Hepatocyte (in vitro differentiated cells): ENCODE measurements around the gene SYT1. TPM values are rescaled to one million over a fixed set of nuclear protein-coding genes. Genes with fewer than 3 reads are reported as not detected.

Experiments used
- DNase-seq: peaks from one replicate; pipeline ENCODE4 v3.0.0-alpha.2; 2016; ENCODE audit warnings: low spot score
- H2AFZ ChIP-seq: fragments of 200-600 bp; sonication (generic); 2 replicates; pipeline ENCODE4 v1.6.0; 2016; ENCODE audit warnings: antibody characterized with exemption, mild to moderate bottlenecking
- H3K27ac ChIP-seq: fragments of 200-600 bp; sonication (generic); 2 replicates; pipeline ENCODE4 v1.5.1; 2016; ENCODE audit warnings: mild to moderate bottlenecking
- H3K27me3 ChIP-seq: fragments of 200-600 bp; sonication (generic); 2 replicates; pipeline ENCODE4 v1.6.1; 2016
- H3K36me3 ChIP-seq: fragments of 200-600 bp; sonication (generic); replicated peaks from 2 replicates; pipeline ENCODE4 v1.5.1; 2016; ENCODE audit warnings: low read depth; ENCODE audit not compliant: insufficient read depth
- H3K4me1 ChIP-seq: fragments of 200-600 bp; sonication (generic); 2 replicates; pipeline ENCODE4 v1.5.1; 2016; ENCODE audit warnings: mild to moderate bottlenecking, moderate library complexity; ENCODE audit not compliant: insufficient read depth
- H3K4me2 ChIP-seq: fragments of 200-600 bp; sonication (generic); 2 replicates; pipeline ENCODE4 v1.6.0; 2016
- H3K4me3 ChIP-seq: fragments of 200-600 bp; sonication (generic); 2 replicates; pipeline ENCODE4 v1.5.1; 2016; ENCODE audit warnings: mild to moderate bottlenecking
- H3K79me2 ChIP-seq: fragments of 200-600 bp; sonication (generic); 2 replicates; pipeline ENCODE4 v1.6.0; 2017; ENCODE audit warnings: mild to moderate bottlenecking
- H3K9me2 ChIP-seq: fragments of 200-600 bp; sonication (generic); replicated peaks from 2 replicates; pipeline ENCODE4 v1.6.0; 2017; ENCODE audit warnings: mild to moderate bottlenecking; ENCODE audit not compliant: insufficient read depth
- H3K9me3 ChIP-seq: fragments of 200-600 bp; sonication (generic); 2 replicates; pipeline ENCODE4 v1.5.1; 2016; ENCODE audit warnings: low read depth, mild to moderate bottlenecking
- H4K20me1 ChIP-seq: fragments of 200-600 bp; sonication (generic); 2 replicates; pipeline ENCODE4 v1.6.0; 2016; ENCODE audit warnings: mild to moderate bottlenecking; ENCODE audit not compliant: insufficient read depth, poor library complexity, severe bottlenecking
- EZH2 ChIP-seq: fragments of 200-600 bp; sonication (generic); IDR thresholded peaks from 2 replicates; pipeline ENCODE4 v1.6.1; 2016; ENCODE audit warnings: antibody characterized with exemption, mild to moderate bottlenecking, borderline replicate concordance
- EZH2phosphoT487 ChIP-seq: fragments of 200-600 bp; sonication (generic); IDR thresholded peaks from one replicate; pipeline ENCODE4 v1.6.1; 2018; ENCODE audit warnings: antibody characterized with exemption, mild to moderate bottlenecking, low read depth, moderate library complexity; ENCODE audit not compliant: unreplicated experiment, severe bottlenecking
- WGBS: methylation state at CpG from one replicate; pipeline ENCODE4 v1.1.6; 2016; ENCODE audit warnings: low lambda C conversion rate; ENCODE audit errors: missing lambda C conversion rate; 5-methylcytosine and 5-hydroxymethylcytosine counted together
- polyA plus RNA-seq: library from polyadenylated mRNA; unstranded; fragments of >200 nt; fragmentation: Nextera tagmentation; extraction: Ambion mirVana; gene quantifications from 2 replicates; pipeline ENCODE4 v1.2.1, GENCODE V29; 2016
- total RNA-seq: library from RNA; depleted of rRNA; stranded (reverse); fragments of >200 nt; gene quantifications from 2 replicates; pipeline ENCODE4 v1.2.3, GENCODE V29; 2014
- TF ChIP-seq, protein P1 (sequence below): fragments of 200-600 bp; sonication (generic); IDR thresholded peaks from 2 replicates; pipeline ENCODE4 v1.5.1; 2016; ENCODE audit warnings: antibody characterized with exemption, mild to moderate bottlenecking; ENCODE audit not compliant: poor library complexity

Gene SYT1
- total and polyA plus RNA-seq, 2 experiments from 2014 or later, result 1.3 to 2.5 TPM

DNA sequence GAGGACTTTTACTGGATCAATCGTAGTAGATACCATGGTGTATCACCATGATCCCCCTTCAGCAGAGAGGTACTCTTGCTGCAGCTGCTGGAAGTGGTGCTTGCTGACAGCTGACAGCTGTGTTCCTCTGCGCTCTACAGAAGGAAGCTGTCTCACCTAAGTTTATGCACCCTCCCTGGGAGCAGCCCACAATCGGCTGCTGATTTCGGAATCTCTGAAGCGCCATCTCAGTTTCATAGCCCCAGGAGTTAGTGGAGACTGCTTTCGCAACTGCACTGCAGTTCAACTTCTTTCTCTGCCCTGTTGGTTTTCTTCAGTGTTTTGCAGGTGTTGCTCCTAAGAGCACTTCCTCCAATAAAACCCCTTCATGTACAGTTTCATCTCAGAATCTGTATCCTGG is 588.3 kb downstream of the SYT1 start:
- Histone ChIP-seq H3K27ac (peak overlapping the region; percentile 62), H3K4me1 (peaks cover 19% of the 10 kb centered on the region), H3K79me2 (no peaks in the 10 kb centered on the region), H3K27me3 (no peaks in the 10 kb centered on the region), H3K9me2 (no peaks in the 10 kb centered on the region), H2AFZ (no peak overlapping the region), H3K4me2 (no peak overlapping the region), H3K9me3 (no peaks in the 10 kb centered on the region), H3K4me3 (no peak overlapping the region), H4K20me1 (no peaks in the 10 kb centered on the region), H3K36me3 (no peaks in the 10 kb centered on the region)
- DNase-seq, result no peak
- TF ChIP-seq, protein P1, sequence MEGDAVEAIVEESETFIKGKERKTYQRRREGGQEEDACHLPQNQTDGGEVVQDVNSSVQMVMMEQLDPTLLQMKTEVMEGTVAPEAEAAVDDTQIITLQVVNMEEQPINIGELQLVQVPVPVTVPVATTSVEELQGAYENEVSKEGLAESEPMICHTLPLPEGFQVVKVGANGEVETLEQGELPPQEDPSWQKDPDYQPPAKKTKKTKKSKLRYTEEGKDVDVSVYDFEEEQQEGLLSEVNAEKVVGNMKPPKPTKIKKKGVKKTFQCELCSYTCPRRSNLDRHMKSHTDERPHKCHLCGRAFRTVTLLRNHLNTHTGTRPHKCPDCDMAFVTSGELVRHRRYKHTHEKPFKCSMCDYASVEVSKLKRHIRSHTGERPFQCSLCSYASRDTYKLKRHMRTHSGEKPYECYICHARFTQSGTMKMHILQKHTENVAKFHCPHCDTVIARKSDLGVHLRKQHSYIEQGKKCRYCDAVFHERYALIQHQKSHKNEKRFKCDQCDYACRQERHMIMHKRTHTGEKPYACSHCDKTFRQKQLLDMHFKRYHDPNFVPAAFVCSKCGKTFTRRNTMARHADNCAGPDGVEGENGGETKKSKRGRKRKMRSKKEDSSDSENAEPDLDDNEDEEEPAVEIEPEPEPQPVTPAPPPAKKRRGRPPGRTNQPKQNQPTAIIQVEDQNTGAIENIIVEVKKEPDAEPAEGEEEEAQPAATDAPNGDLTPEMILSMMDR, result no peak
- no peak for TF ChIP-seq EZH2
- TF ChIP-seq EZH2phosphoT487, result no peak
- WGBS, result 84% methylated on average over 6 of the region's 6 CpGs

DNA sequence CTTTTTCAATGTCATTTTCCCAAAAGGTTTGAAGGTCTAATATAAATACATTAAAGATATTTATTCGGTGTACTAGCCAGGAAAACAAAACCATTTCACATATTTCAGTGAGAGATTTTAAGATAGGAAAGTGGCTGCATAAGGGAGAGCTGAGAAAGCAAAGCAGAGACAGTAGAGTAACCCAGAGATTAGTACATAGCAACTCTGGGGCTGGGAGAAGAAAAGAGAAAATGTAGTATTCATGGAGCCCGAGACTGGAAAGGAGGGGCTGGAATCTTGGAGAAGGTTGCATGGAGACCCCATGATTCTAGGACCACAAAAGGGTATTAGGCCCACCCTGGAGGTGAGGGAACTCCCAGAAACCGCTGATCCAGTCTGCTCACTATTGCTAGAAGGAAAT is 589.2 kb downstream of the SYT1 start:
- peak overlapping the region; percentile 62 for H3K27ac ChIP-seq
- H3K79me2 ChIP-seq, result no peaks in the 10 kb centered on the region
- H3K4me2 ChIP-seq, result peak overlapping the region; percentile 61
- H3K27me3 ChIP-seq, result no peaks in the 10 kb centered on the region
- H3K4me1 ChIP-seq, result peaks cover 19% of the 10 kb centered on the region
- no peak for DNase-seq
- no peaks in the 10 kb centered on the region for H3K9me3 ChIP-seq
- no peak for TF ChIP-seq EZH2phosphoT487
- TF ChIP-seq EZH2, result no peak
- TF ChIP-seq, protein P1, result no peak
- no peaks in the 10 kb centered on the region for H3K36me3 ChIP-seq
- no peaks in the 10 kb centered on the region for H4K20me1 ChIP-seq
- 59% methylated on average over 3 of the region's 3 CpGs for WGBS
- no peak overlapping the region for H3K4me3 ChIP-seq
- no peaks in the 10 kb centered on the region for H3K9me2 ChIP-seq
- no peak overlapping the region for H2AFZ ChIP-seq

GRCh38 chr12:79454338-79454843 is 589.8 kb downstream of the SYT1 start:
- Histone ChIP-seq H4K20me1 (no peaks in the 10 kb centered on the region), H3K9me3 (no peaks in the 10 kb centered on the region), H3K79me2 (no peaks in the 10 kb centered on the region), H3K27me3 (no peaks in the 10 kb centered on the region), H3K27ac (peak overlapping the region; percentile 63), H2AFZ (no peak overlapping the region), H3K4me1 (peaks cover 19% of the 10 kb centered on the region), H3K36me3 (no peaks in the 10 kb centered on the region), H3K9me2 (no peaks in the 10 kb centered on the region), H3K4me3 (no peak overlapping the region), H3K4me2 (peak overlapping the region; percentile 61)
- DNase-seq, result peak; percentile 45
- TF ChIP-seq EZH2phosphoT487 (no peak), EZH2 (no peak)
- TF ChIP-seq, protein P1, result no peak
- WGBS, result 19% methylated on average over 3 of the region's 3 CpGs

DNA sequence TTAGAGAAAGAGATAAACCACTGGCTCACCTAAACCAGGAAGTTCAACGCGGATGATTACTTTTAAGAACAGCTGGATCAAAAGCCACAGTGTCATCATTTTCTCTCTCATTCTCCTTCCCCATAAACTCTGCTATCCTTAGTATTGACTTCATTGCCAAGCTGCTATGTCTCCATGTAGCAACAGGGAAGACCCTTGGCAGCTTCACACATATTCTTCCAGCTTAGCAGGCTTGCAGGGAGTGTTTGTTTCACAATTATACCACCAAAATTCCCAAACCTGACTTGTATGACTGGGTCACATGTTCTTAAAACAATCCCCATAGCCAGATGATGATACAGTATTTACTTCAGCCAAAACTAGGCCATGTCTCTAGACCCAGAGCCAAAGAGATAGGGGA is 590.7 kb downstream of the SYT1 start:
- TF ChIP-seq, protein P1, result no peak
- no peak for TF ChIP-seq EZH2phosphoT487
- no peak for TF ChIP-seq EZH2
- Histone ChIP-seq H3K9me3 (no peaks in the 10 kb centered on the region), H3K36me3 (no peaks in the 10 kb centered on the region), H2AFZ (peak overlapping the region; percentile 20), H3K4me1 (peaks cover 19% of the 10 kb centered on the region), H3K79me2 (no peaks in the 10 kb centered on the region), H3K4me3 (no peak overlapping the region), H3K27ac (peak overlapping the region; percentile 63), H3K9me2 (no peaks in the 10 kb centered on the region), H3K4me2 (no peak overlapping the region), H4K20me1 (no peaks in the 10 kb centered on the region), H3K27me3 (no peaks in the 10 kb centered on the region)
- 80% methylated on average over 2 of the region's 2 CpGs for WGBS
- DNase-seq, result no peak
